HepG2 (cell line): ENCODE results near the gene FGD2. TPM values are rescaled to one million over a fixed set of nuclear protein-coding genes. Genes with fewer than 3 reads are reported as not detected.

Source experiments
- EP300 ChIP-seq, 3 experiments: sonication (generic) in 1 of 3; formaldehyde crosslinking in 1 of 3; IDR thresholded peaks; 2 replicates each; pipeline versions ENCODE4 v1.5.1 to v1.6.1; 2011 to 2020; ENCODE audit warnings: low read depth in 2 of 3, low read length in 2 of 3, borderline replicate concordance in 1 of 3, improper control_type of control experiment in 1 of 3, mild to moderate bottlenecking in 1 of 3, missing genetic modification reagents in 1 of 3, moderate library complexity in 1 of 3
- ETV5 ChIP-seq: IDR thresholded peaks from 2 replicates; pipeline ENCODE4 v1.6.1; 2018; ENCODE audit warnings: missing biosample characterization, missing genetic modification reagents, inconsistent platforms, borderline replicate concordance
- GABPB1 ChIP-seq: IDR thresholded peaks from 2 replicates; pipeline ENCODE4 v1.6.1; 2016; ENCODE audit warnings: mild to moderate bottlenecking, missing genetic modification reagents, moderate library complexity, missing compliant biosample characterization
- GTF3A ChIP-seq: sonication (generic); formaldehyde crosslinking; conservative IDR thresholded peaks from 2 replicates; pipeline ENCODE4 v1.4.0; 2020; ENCODE audit warnings: mild to moderate bottlenecking, missing genetic modification reagents
- HCFC1 ChIP-seq: fragments of 150-350 bp; IDR thresholded peaks from 2 replicates; pipeline ENCODE4 v1.6.1; 2014; ENCODE audit warnings: low read depth, low read length
- HNRNPLL ChIP-seq: fragments of 200-400 bp; formaldehyde crosslinking; IDR thresholded peaks from 2 replicates; pipeline ENCODE4 v1.6.1; 2017; ENCODE audit warnings: mild to moderate bottlenecking, low read depth, low read length; ENCODE audit not compliant: poor library complexity, severe bottlenecking
- HOXA5 ChIP-seq: sonication (generic); formaldehyde crosslinking; IDR thresholded peaks from 2 replicates; pipeline ENCODE4 v1.4.0; 2020; ENCODE audit warnings: missing genetic modification reagents
- MXI1 ChIP-seq: IDR thresholded peaks from 3 replicates; pipeline ENCODE4 v1.6.1; 2012; ENCODE audit warnings: low read depth, low read length, inconsistent platforms, borderline replicate concordance
- MYC ChIP-seq: sonication (generic); formaldehyde crosslinking; IDR thresholded peaks from 2 replicates; pipeline ENCODE4 v1.9.0; 2021; ENCODE audit warnings: missing genetic modification reagents, borderline replicate concordance
- NAIF1 ChIP-seq: sonication (generic); formaldehyde crosslinking; IDR thresholded peaks from 2 replicates; pipeline ENCODE4 v1.5.0; 2020; ENCODE audit warnings: mild to moderate bottlenecking, missing genetic modification reagents, borderline replicate concordance
- NONO ChIP-seq, 2 experiments: fragments of 450-650 bp in 1 of 2; sonication (generic) in 1 of 2; formaldehyde crosslinking in 1 of 2; IDR thresholded peaks in 1 of 2; conservative IDR thresholded peaks in 1 of 2; 2 replicates each; pipeline versions ENCODE4 v1.6.1 to v1.8.0; 2017 to 2022; ENCODE audit warnings: mild to moderate bottlenecking in 1 of 2, missing genetic modification reagents in 1 of 2, moderate library complexity in 1 of 2
- NR2F1 ChIP-seq, 2 experiments: fragments of 450-650 bp in 1 of 2; formaldehyde crosslinking in 1 of 2; IDR thresholded peaks; 2 replicates each; pipeline versions ENCODE4 v1.5.0 to v1.6.1; 2016 to 2020; ENCODE audit warnings: mild to moderate bottlenecking in 1 of 2, missing compliant biosample characterization in 1 of 2, missing genetic modification reagents in 1 of 2, moderate library complexity in 1 of 2
- RARG ChIP-seq: sonication (generic); formaldehyde crosslinking; IDR thresholded peaks from 2 replicates; pipeline ENCODE4 v1.4.0; 2020; ENCODE audit warnings: low read depth, mild to moderate bottlenecking, missing genetic modification reagents
- RFX1 ChIP-seq: fragments of 450-650 bp; IDR thresholded peaks from 2 replicates; pipeline ENCODE4 v1.6.1; 2017
- SAP130 ChIP-seq: IDR thresholded peaks from 2 replicates; pipeline ENCODE4 v1.6.1; 2016; ENCODE audit warnings: low read depth
- SMAD9 ChIP-seq: sonication (generic); formaldehyde crosslinking; IDR thresholded peaks from 2 replicates; pipeline ENCODE4 v1.5.1; 2020; ENCODE audit warnings: mild to moderate bottlenecking, missing genetic modification reagents
- SMARCC2 ChIP-seq: fragments of 450-650 bp; IDR thresholded peaks from 2 replicates; pipeline ENCODE4 v1.6.1; 2017; ENCODE audit warnings: antibody characterized with exemption, mild to moderate bottlenecking
- ZNF230 ChIP-seq: sonication (generic); formaldehyde crosslinking; IDR thresholded peaks from 2 replicates; pipeline ENCODE4 v1.4.0; 2020; ENCODE audit warnings: mild to moderate bottlenecking, missing genetic modification reagents
- ZNF703 ChIP-seq: sonication (generic); formaldehyde crosslinking; IDR thresholded peaks from 2 replicates; pipeline ENCODE4 v1.5.1; 2020; ENCODE audit warnings: missing genetic modification reagents, mild to moderate bottlenecking, moderate library complexity, borderline replicate concordance
- ZNF737 ChIP-seq: sonication (generic); formaldehyde crosslinking; IDR thresholded peaks from 2 replicates; pipeline ENCODE4 v1.5.0; 2020; ENCODE audit warnings: missing genetic modification reagents, mild to moderate bottlenecking, borderline replicate concordance
- polyA plus RNA-seq, 8 experiments: library from polyadenylated mRNA; depleted of rRNA in 3 of 8; stranded (reverse) in 7 of 8; unstranded in 1 of 8; fragments of >200 nt; fragmentation: Illumina TruSeq in 4 of 8; extraction: Trizol in 4 of 8; gene quantifications; 2 replicates each; pipeline versions ENCODE4 v1.2.1 to v1.2.3, GENCODE V29; 2011 to 2016; ENCODE audit warnings: low read depth in 4 of 8, missing spikeins in 1 of 8, mixed read lengths in 1 of 8; ENCODE audit not compliant: insufficient read depth in 1 of 8
- total RNA-seq, 5 experiments: library from RNA; depleted of rRNA; stranded (reverse); fragments of >200 nt; fragmentation: Illumina TruSeq; extraction: Trizol; gene quantifications; 2 replicates each; pipeline ENCODE4 v1.2.3, GENCODE V29; 2016; ENCODE audit warnings: low read depth in 1 of 5
- TF ChIP-seq, protein P1 (sequence below): sonication (generic); formaldehyde crosslinking; IDR thresholded peaks from 2 replicates; pipeline ENCODE4 v1.4.0; 2020; ENCODE audit warnings: missing genetic modification reagents, borderline replicate concordance
- TF ChIP-seq, protein P2 (sequence below): sonication (generic); formaldehyde crosslinking; IDR thresholded peaks from 2 replicates; pipeline ENCODE4 v1.5.0; 2020; ENCODE audit warnings: mild to moderate bottlenecking, missing genetic modification reagents, borderline replicate concordance
- TF ChIP-seq, protein P3 (sequence below): IDR thresholded peaks from 2 replicates; pipeline ENCODE4 v1.6.1; 2016; ENCODE audit warnings: missing compliant biosample characterization, missing genetic modification reagents, borderline replicate concordance

FGD2 gene
- total and polyA plus RNA-seq, 2 of the 13 experiments (the other 11 are each of a cell fraction or from before 2014, with no cell fraction given): not detected

DNA sequence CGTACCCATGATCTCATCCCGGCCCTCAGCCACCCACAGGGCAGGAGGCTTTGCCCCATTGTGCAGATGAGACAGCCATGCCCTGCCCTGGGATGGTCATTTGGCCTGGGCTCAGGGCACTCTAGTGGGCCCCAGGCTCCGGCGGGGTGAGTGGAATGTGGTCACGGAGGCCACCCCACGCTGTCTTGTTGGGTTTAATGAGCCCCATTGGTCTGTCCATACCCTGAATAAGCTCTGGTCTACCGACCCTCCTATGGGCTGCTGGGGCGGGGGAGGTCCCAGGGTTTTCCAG is 50.6 kb downstream of the FGD2 start (continued):
- TF ChIP-seq, protein P1, sequence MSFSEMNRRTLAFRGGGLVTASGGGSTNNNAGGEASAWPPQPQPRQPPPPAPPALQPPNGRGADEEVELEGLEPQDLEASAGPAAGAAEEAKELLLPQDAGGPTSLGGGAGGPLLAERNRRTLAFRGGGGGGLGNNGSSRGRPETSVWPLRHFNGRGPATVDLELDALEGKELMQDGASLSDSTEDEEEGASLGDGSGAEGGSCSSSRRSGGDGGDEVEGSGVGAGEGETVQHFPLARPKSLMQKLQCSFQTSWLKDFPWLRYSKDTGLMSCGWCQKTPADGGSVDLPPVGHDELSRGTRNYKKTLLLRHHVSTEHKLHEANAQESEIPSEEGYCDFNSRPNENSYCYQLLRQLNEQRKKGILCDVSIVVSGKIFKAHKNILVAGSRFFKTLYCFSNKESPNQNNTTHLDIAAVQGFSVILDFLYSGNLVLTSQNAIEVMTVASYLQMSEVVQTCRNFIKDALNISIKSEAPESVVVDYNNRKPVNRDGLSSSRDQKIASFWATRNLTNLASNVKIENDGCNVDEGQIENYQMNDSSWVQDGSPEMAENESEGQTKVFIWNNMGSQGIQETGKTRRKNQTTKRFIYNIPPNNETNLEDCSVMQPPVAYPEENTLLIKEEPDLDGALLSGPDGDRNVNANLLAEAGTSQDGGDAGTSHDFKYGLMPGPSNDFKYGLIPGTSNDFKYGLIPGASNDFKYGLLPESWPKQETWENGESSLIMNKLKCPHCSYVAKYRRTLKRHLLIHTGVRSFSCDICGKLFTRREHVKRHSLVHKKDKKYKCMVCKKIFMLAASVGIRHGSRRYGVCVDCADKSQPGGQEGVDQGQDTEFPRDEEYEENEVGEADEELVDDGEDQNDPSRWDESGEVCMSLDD: no peak
- TF ChIP-seq SMAD9 (CRISPR knock-in tag) (no peak), GTF3A (CRISPR knock-in tag) (no peak), MYC (no peak), HOXA5 (CRISPR knock-in tag) (no peak), ZNF737 (CRISPR knock-in tag) (no peak), SAP130 (CRISPR knock-in tag) (no peak), HCFC1 (no peak), RARG (CRISPR knock-in tag) (no peak), EP300 (IDR thresholded peaks at IDR 0.05; ENCODE audit: low read depth in 2 of 2, low read length in 2 of 2) (no peak), EP300 (CRISPR knock-in tag; IDR thresholded peaks at IDR 0.05; ENCODE audit: borderline replicate concordance) (no peak), RFX1 (no peak), SMARCC2 (no peak), ZNF230 (no peak), NONO (IDR thresholded peaks at IDR 0.05) (no peak), NONO (CRISPR knock-in tag; conservative IDR thresholded peaks at IDR 0.05) (no peak), NAIF1 (no peak), GABPB1 (CRISPR knock-in tag) (peak; percentile 22; the same call in 1 of the 2 replicates), ZNF703 (CRISPR knock-in tag) (no peak), ETV5 (CRISPR knock-in tag) (0 out of 2 replicates have a peak, but pooled peaks have one; percentile 12), HNRNPLL (peak; percentile 6), NR2F1 (CRISPR knock-in tag; IDR thresholded peaks at IDR 0.05) (no peak), MXI1 (no peak)
- TF ChIP-seq, protein P2, sequence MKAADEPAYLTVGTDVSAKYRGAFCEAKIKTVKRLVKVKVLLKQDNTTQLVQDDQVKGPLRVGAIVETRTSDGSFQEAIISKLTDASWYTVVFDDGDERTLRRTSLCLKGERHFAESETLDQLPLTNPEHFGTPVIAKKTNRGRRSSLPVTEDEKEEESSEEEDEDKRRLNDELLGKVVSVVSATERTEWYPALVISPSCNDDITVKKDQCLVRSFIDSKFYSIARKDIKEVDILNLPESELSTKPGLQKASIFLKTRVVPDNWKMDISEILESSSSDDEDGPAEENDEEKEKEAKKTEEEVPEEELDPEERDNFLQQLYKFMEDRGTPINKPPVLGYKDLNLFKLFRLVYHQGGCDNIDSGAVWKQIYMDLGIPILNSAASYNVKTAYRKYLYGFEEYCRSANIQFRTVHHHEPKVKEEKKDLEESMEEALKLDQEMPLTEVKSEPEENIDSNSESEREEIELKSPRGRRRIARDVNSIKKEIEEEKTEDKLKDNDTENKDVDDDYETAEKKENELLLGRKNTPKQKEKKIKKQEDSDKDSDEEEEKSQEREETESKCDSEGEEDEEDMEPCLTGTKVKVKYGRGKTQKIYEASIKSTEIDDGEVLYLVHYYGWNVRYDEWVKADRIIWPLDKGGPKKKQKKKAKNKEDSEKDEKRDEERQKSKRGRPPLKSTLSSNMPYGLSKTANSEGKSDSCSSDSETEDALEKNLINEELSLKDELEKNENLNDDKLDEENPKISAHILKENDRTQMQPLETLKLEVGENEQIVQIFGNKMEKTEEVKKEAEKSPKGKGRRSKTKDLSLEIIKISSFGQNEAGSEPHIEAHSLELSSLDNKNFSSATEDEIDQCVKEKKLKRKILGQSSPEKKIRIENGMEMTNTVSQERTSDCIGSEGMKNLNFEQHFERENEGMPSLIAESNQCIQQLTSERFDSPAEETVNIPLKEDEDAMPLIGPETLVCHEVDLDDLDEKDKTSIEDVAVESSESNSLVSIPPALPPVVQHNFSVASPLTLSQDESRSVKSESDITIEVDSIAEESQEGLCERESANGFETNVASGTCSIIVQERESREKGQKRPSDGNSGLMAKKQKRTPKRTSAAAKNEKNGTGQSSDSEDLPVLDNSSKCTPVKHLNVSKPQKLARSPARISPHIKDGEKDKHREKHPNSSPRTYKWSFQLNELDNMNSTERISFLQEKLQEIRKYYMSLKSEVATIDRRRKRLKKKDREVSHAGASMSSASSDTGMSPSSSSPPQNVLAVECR: no peak
- TF ChIP-seq, protein P3, sequence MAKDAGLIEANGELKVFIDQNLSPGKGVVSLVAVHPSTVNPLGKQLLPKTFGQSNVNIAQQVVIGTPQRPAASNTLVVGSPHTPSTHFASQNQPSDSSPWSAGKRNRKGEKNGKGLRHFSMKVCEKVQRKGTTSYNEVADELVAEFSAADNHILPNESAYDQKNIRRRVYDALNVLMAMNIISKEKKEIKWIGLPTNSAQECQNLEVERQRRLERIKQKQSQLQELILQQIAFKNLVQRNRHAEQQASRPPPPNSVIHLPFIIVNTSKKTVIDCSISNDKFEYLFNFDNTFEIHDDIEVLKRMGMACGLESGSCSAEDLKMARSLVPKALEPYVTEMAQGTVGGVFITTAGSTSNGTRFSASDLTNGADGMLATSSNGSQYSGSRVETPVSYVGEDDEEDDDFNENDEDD (CRISPR knock-in tag): no peak
